Measurements from ENCODE around the gene RNF10. TPM values are rescaled to one million over a fixed set of nuclear protein-coding genes. Genes with fewer than 3 reads are reported as not detected.

RNF10 gene
- total RNA-seq, 1 donor: 122 TPM

DNA sequence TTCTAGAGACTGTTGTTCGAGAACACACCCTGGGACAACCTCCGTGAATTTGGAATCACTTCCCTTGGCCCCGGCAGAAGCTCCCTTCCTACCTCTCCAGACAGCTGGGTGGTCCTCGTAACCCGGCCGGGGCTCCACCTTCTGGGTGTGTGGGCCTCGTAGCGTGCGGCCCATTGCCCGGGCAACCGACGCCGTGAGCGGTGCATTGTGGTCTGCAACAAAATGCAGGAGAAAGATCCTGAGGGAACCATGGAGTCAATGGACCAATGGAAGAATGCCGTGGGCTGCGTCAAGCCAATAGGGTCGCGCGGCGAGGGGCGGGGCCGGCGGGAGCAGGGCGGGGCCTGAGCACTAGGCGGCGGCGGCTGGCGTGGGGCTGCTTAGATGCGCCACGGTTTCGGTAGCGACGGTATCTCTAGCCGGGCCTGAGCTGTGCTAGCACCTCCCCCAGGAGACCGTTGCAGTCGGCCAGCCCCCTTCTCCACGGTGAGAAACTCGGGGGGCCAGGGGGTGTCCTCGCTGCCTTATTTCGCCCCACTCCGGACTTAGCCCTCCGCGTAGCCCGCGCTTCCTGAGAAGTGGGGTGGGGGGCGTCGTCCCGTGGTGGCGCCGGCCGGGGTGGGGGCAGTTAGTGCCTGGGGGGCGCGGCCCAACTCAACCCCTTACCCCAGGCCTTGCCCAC lies 38.3 kb upstream of the RNF10 start, which contains the start of gene DYNLL1:
DYNLL1 (plus strand) TSS at position 383 of the 682 bp plus-strand sequence. CDS start 309 bp downstream, outside the sequence.
- Histone ChIP-seq H3K4me1 (ENCODE audit: insufficient read depth, low read length) (peaks cover 20% of the 10 kb centered on the region), H3K9me3 (ENCODE audit: low read depth, low read length) (no peaks in the 10 kb centered on the region), H3K4me3 (ENCODE audit: insufficient read depth, low read length) (peak within 1 kb of the TSS; percentile 91), H3K27me3 (ENCODE audit: insufficient read depth, low read length) (no peaks in the 10 kb centered on the region), H3K79me2 (ENCODE audit: insufficient read depth, low read length) (peaks cover 40% of the 10 kb centered on the region), H3K27ac (ENCODE audit: low read depth, low read length) (peak within 1 kb of the TSS; percentile 68), H4K20me1 (ENCODE audit: insufficient read depth, low read length) (peaks cover 19% of the 10 kb centered on the region), H3K4me2 (ENCODE audit: insufficient read depth, low read length) (peak within 1 kb of the TSS; percentile 94), H2AFZ (ENCODE audit: low read length) (peak within 1 kb of the TSS; percentile 79), H3K36me3 (ENCODE audit: insufficient read depth, low read length) (peaks cover 22% of the 10 kb centered on the region)
- TF ChIP-seq, protein P1, sequence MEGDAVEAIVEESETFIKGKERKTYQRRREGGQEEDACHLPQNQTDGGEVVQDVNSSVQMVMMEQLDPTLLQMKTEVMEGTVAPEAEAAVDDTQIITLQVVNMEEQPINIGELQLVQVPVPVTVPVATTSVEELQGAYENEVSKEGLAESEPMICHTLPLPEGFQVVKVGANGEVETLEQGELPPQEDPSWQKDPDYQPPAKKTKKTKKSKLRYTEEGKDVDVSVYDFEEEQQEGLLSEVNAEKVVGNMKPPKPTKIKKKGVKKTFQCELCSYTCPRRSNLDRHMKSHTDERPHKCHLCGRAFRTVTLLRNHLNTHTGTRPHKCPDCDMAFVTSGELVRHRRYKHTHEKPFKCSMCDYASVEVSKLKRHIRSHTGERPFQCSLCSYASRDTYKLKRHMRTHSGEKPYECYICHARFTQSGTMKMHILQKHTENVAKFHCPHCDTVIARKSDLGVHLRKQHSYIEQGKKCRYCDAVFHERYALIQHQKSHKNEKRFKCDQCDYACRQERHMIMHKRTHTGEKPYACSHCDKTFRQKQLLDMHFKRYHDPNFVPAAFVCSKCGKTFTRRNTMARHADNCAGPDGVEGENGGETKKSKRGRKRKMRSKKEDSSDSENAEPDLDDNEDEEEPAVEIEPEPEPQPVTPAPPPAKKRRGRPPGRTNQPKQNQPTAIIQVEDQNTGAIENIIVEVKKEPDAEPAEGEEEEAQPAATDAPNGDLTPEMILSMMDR (IDR thresholded peaks at IDR 0.05; ENCODE audit: extremely low read depth, low read depth, low read length): no peak
- DNase-seq (ENCODE audit: insufficient read length, low spot score, missing footprints): peak; percentile 98

DNA sequence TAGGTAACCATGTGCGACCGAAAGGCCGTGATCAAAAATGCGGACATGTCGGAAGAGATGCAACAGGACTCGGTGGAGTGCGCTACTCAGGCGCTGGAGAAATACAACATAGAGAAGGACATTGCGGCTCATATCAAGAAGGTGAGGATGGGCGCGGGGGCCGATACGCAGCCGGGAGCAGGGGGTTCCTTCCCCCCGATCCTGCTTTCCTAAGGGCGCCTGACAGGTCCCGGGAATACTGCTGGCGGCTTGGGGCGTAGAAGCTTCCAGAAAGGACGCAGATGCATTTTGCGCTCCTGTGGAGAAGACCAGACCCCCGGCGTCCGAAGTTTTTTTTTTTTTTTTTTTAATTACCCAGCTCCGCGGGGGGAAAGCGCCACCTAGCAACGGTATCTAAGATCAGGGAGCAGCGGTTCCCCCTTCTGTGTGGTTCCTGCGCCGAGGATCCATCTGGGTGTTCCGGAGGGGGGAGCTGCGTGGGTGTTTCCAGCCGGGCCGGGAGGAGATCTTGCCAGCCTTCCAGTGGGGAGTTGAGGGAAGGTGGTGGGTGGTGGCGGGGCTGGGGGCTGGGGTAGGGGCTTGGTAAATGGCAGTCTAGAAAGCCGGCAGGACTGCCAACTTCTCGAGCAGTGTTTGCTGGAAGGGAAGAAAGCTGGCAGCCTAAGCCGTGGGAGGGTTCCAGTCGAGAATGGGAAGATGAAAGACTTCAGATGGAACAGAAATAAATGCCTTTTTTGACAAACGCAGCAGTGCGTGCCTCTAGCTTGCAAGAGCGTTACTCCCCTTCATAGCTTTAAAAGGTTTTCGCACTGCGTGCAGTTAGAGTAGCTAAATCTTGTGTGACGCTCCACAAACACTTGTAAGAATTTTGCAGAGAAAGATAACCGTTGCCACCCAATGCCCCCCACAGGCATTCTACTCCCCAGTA lies 37.5 kb upstream of the RNF10 start:
- no peaks in the 10 kb centered on the region for H3K9me3 ChIP-seq (ENCODE audit: low read depth, low read length)
- H4K20me1 ChIP-seq (ENCODE audit: insufficient read depth, low read length): peaks cover 19% of the 10 kb centered on the region
- H3K36me3 ChIP-seq (ENCODE audit: insufficient read depth, low read length): peaks cover 19% of the 10 kb centered on the region
- peak; percentile 86 for DNase-seq (ENCODE audit: insufficient read length, low spot score, missing footprints)
- TF ChIP-seq, protein P1 (IDR thresholded peaks at IDR 0.05; ENCODE audit: extremely low read depth, low read depth, low read length): no peak
- peak overlapping the region; percentile 94 for H3K4me2 ChIP-seq (ENCODE audit: insufficient read depth, low read length)
- H3K4me3 ChIP-seq (ENCODE audit: insufficient read depth, low read length): peak overlapping the region; percentile 91
- no peaks in the 10 kb centered on the region for H3K27me3 ChIP-seq (ENCODE audit: insufficient read depth, low read length)
- peaks cover 40% of the 10 kb centered on the region for H3K79me2 ChIP-seq (ENCODE audit: insufficient read depth, low read length)
- peaks cover 20% of the 10 kb centered on the region for H3K4me1 ChIP-seq (ENCODE audit: insufficient read depth, low read length)
- no peak overlapping the region for H2AFZ ChIP-seq (ENCODE audit: low read length)
- H3K27ac ChIP-seq (ENCODE audit: low read depth, low read length): peak overlapping the region; percentile 68

DNA sequence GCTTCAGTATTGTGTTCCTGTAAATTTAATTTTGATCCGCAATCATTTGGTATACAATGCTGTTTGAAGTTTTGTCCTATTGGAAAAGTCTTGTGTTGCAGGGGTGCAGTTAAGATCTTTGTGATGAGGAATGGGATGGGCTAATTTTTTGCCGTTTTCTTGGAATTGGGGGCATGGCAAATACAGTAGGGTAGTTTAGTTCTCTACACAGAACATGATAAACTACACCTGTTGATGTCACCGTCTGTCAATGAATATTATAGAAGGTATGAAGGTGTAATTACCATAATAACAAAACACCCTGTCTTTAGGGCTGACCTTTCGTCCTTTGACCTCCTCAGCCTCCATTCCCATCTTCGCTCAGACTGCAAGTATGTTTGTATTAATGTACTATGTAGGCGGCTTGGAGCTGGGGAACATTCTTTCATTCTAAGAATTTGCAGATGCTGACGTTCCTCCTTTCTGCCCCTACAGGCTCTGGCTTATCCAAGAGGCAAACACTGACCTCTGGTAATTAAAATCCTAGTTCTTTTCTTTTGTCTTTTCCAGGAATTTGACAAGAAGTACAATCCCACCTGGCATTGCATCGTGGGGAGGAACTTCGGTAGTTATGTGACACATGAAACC lies 36.5 kb upstream of the RNF10 start:
- Histone ChIP-seq H3K9me3 (ENCODE audit: low read depth, low read length) (no peaks in the 10 kb centered on the region), H2AFZ (ENCODE audit: low read length) (no peak overlapping the region), H3K4me3 (ENCODE audit: insufficient read depth, low read length) (peak overlapping the region; percentile 91), H4K20me1 (ENCODE audit: insufficient read depth, low read length) (peaks cover 19% of the 10 kb centered on the region), H3K4me1 (ENCODE audit: insufficient read depth, low read length) (peaks cover 20% of the 10 kb centered on the region), H3K79me2 (ENCODE audit: insufficient read depth, low read length) (peaks cover 40% of the 10 kb centered on the region), H3K27me3 (ENCODE audit: insufficient read depth, low read length) (no peaks in the 10 kb centered on the region), H3K27ac (ENCODE audit: low read depth, low read length) (peak overlapping the region; percentile 21), H3K36me3 (ENCODE audit: insufficient read depth, low read length) (peaks cover 17% of the 10 kb centered on the region), H3K4me2 (ENCODE audit: insufficient read depth, low read length) (peak overlapping the region; percentile 94)
- TF ChIP-seq, protein P1 (IDR thresholded peaks at IDR 0.05; ENCODE audit: extremely low read depth, low read depth, low read length): no peak
- peak; percentile 45 for DNase-seq (ENCODE audit: insufficient read length, low spot score, missing footprints)
